Measurements from ENCODE around the gene DONSON.

DONSON gene

GRCh38 chr21:33542640-33543504 lies 45.6 kb downstream of the DONSON start, which contains the start of gene SON:
SON (plus strand) TSS chr21:33543038; CDS start chr21:33543093, 55 bp downstream.
- peaks cover 96% of the 10 kb centered on the region for H3K79me2 ChIP-seq (ENCODE audit: insufficient read depth, low read length)
- peak within 1 kb of the TSS; percentile 94 for H3K9ac ChIP-seq (ENCODE audit: low read depth, low read length)
- no peak for TF ChIP-seq CTCF (IDR thresholded peaks at IDR 0.05; ENCODE audit: borderline replicate concordance, extremely low read depth, low read length, poor library complexity, severe bottlenecking)
- TF ChIP-seq EZH2 (IDR thresholded peaks at IDR 0.05; ENCODE audit: borderline replicate concordance, low read depth, low read length, severe bottlenecking), result no peak
- H3K4me1 ChIP-seq (ENCODE audit: insufficient read depth, low read length), result peaks cover 50% of the 10 kb centered on the region
- no peaks in the 10 kb centered on the region for H3K9me3 ChIP-seq (ENCODE audit: insufficient read depth, low read length, severe bottlenecking)
- peak within 1 kb of the TSS; percentile 99 for H3K27ac ChIP-seq (ENCODE audit: low read length)
- peaks cover 41% of the 10 kb centered on the region for H3K36me3 ChIP-seq (ENCODE audit: insufficient read depth, low read length)
- peak; percentile 93 for ATAC-seq (ENCODE audit: insufficient read depth, low read depth)
- peak within 1 kb of the TSS; percentile 71 to 86 for H3K4me3 ChIP-seq (ENCODE audit: low read depth in 1 of 2, low read length in 2 of 2)
- H3K4me2 ChIP-seq (ENCODE audit: insufficient read depth, low read length), result peak within 1 kb of the TSS; percentile 87
- no peaks in the 10 kb centered on the region for H3K27me3 ChIP-seq (ENCODE audit: insufficient read depth, low read length, poor library complexity)
- peaks cover 34% of the 10 kb centered on the region; the same call in 1 of the 2 replicates for H4K20me1 ChIP-seq (ENCODE audit: insufficient read depth, low read length)
- DNase-seq, result peak; percentile 99
- H2AFZ ChIP-seq (ENCODE audit: low read depth, low read length), result peak within 1 kb of the TSS; percentile 85

GRCh38 chr21:33541756-33542639 lies 46.5 kb downstream of the DONSON start, which contains the start of gene GART:
GART (minus strand) TSS chr21:33542117; CDS start chr21:33539315, 2,802 bp downstream.
- TF ChIP-seq EZH2 (IDR thresholded peaks at IDR 0.05; ENCODE audit: borderline replicate concordance, low read depth, low read length, severe bottlenecking) (no peak), CTCF (IDR thresholded peaks at IDR 0.05; ENCODE audit: borderline replicate concordance, extremely low read depth, low read length, poor library complexity, severe bottlenecking) (no peak)
- H3K27ac ChIP-seq (ENCODE audit: low read length), result peak within 1 kb of the TSS; percentile 99
- peak; percentile 87 for DNase-seq
- H3K27me3 ChIP-seq (ENCODE audit: insufficient read depth, low read length, poor library complexity), result no peaks in the 10 kb centered on the region
- H3K4me3 ChIP-seq (ENCODE audit: low read depth in 1 of 2, low read length in 2 of 2), result peak within 1 kb of the TSS; percentile 71 to 86
- no peaks in the 10 kb centered on the region for H3K9me3 ChIP-seq (ENCODE audit: insufficient read depth, low read length, severe bottlenecking)
- peak; percentile 72 for ATAC-seq (ENCODE audit: insufficient read depth, low read depth)
- peaks cover 30% of the 10 kb centered on the region; the same call in 1 of the 2 replicates for H4K20me1 ChIP-seq (ENCODE audit: insufficient read depth, low read length)
- H3K36me3 ChIP-seq (ENCODE audit: insufficient read depth, low read length), result peaks cover 42% of the 10 kb centered on the region
- H3K79me2 ChIP-seq (ENCODE audit: insufficient read depth, low read length), result peaks cover 96% of the 10 kb centered on the region
- peak within 1 kb of the TSS; percentile 94 for H3K9ac ChIP-seq (ENCODE audit: low read depth, low read length)
- H3K4me1 ChIP-seq (ENCODE audit: insufficient read depth, low read length), result peaks cover 50% of the 10 kb centered on the region
- H3K4me2 ChIP-seq (ENCODE audit: insufficient read depth, low read length), result peak within 1 kb of the TSS; percentile 87
- peak within 1 kb of the TSS; percentile 85 for H2AFZ ChIP-seq (ENCODE audit: low read depth, low read length)

- Histone ChIP-seq H3K9me3 (ENCODE audit: insufficient read depth, low read length, severe bottlenecking) (no peaks in the 10 kb centered on the region), H4K20me1 (ENCODE audit: insufficient read depth, low read length) (peaks cover 29% of the 10 kb centered on the region; the same call in 1 of the 2 replicates), H3K4me1 (ENCODE audit: insufficient read depth, low read length) (peaks cover 50% of the 10 kb centered on the region), H3K36me3 (ENCODE audit: insufficient read depth, low read length) (peaks cover 42% of the 10 kb centered on the region), H2AFZ (ENCODE audit: low read depth, low read length) (peak overlapping the region; percentile 85), H3K79me2 (ENCODE audit: insufficient read depth, low read length) (peaks cover 95% of the 10 kb centered on the region), H3K27me3 (ENCODE audit: insufficient read depth, low read length, poor library complexity) (no peaks in the 10 kb centered on the region), H3K9ac (ENCODE audit: low read depth, low read length) (peak overlapping the region; percentile 94), H3K4me3 (ENCODE audit: low read depth in 1 of 2, low read length in 2 of 2) (peak overlapping the region; percentile 68 to 71), H3K27ac (ENCODE audit: low read length) (peak overlapping the region; percentile 99), H3K4me2 (ENCODE audit: insufficient read depth, low read length) (peak overlapping the region; percentile 87)
- ATAC-seq (ENCODE audit: insufficient read depth, low read depth) (no peak), DNase-seq (peak; percentile 25)
- no peak for TF ChIP-seq EZH2 (IDR thresholded peaks at IDR 0.05; ENCODE audit: borderline replicate concordance, low read depth, low read length, severe bottlenecking)
- no peak for TF ChIP-seq CTCF (IDR thresholded peaks at IDR 0.05; ENCODE audit: borderline replicate concordance, extremely low read depth, low read length, poor library complexity, severe bottlenecking)
Measured at GRCh38 chr21:33541105-33541711, 47.3 kb downstream of the DONSON start.

All from DND-41 (cell line).